Osteoblast (primary cell): ENCODE data around the gene GRP. TPM values are rescaled to one million over a fixed set of nuclear protein-coding genes. Genes with fewer than 3 reads are reported as not detected.

ENCODE experiments used
- DNase-seq: peaks from one replicate; pipeline ENCODE4 v3.0.0; 2011; ENCODE audit warnings: low spot score, mixed read lengths; ENCODE audit not compliant: insufficient read length; ENCODE audit errors: missing footprints
- H2AFZ ChIP-seq: 2 replicates; pipeline ENCODE4 v1.6.0; 2011; ENCODE audit warnings: mild to moderate bottlenecking, low read length
- H3K27ac ChIP-seq: 2 replicates; pipeline ENCODE4 v1.5.1; 2011; ENCODE audit warnings: mild to moderate bottlenecking, low read depth, low read length, moderate library complexity
- H3K27me3 ChIP-seq: 2 replicates; pipeline ENCODE4 v1.6.0; 2012; ENCODE audit warnings: mild to moderate bottlenecking, control low read depth, inconsistent platforms, low read length, moderate library complexity; ENCODE audit not compliant: insufficient read depth
- H3K36me3 ChIP-seq: 2 replicates; pipeline ENCODE4 v1.5.1; 2011; ENCODE audit warnings: mild to moderate bottlenecking, low read length, control low read depth, moderate library complexity; ENCODE audit not compliant: insufficient read depth
- H3K4me1 ChIP-seq: 2 replicates; pipeline ENCODE4 v1.5.1; 2011; ENCODE audit warnings: mild to moderate bottlenecking, low read length, control low read depth, moderate library complexity; ENCODE audit not compliant: insufficient read depth
- H3K4me2 ChIP-seq: 2 replicates; pipeline ENCODE4 v1.6.0; 2011; ENCODE audit warnings: mild to moderate bottlenecking, low read length; ENCODE audit not compliant: insufficient read depth
- H3K4me3 ChIP-seq: fragments of 200-600 bp; sonication (generic); 3 replicates; pipeline ENCODE4 v1.5.1; 2012; ENCODE audit warnings: mild to moderate bottlenecking, low read length, inconsistent platforms; ENCODE audit not compliant: insufficient read depth
- H3K79me2 ChIP-seq: 2 replicates; pipeline ENCODE4 v1.6.0; 2012; ENCODE audit warnings: mild to moderate bottlenecking, low read length, control low read depth, inconsistent platforms; ENCODE audit not compliant: insufficient read depth
- H3K9me3 ChIP-seq: 2 replicates; pipeline ENCODE4 v1.5.1; 2011; ENCODE audit warnings: low read depth, low read length, control low read depth
- H4K20me1 ChIP-seq: 2 replicates; pipeline ENCODE4 v1.6.0; 2012; ENCODE audit warnings: mild to moderate bottlenecking, low read length, control low read depth; ENCODE audit not compliant: insufficient read depth
- CTCF ChIP-seq: IDR thresholded peaks from 2 replicates; pipeline ENCODE4 v1.5.1; 2011; ENCODE audit warnings: mild to moderate bottlenecking, low read depth, low read length, moderate library complexity; ENCODE audit errors: extremely low read depth
- total RNA-seq: library from RNA; depleted of rRNA; stranded (reverse); fragments of >200 nt; gene quantifications from 2 replicates; pipeline ENCODE4 v1.2.3, GENCODE V29; 2012

The GRP gene
- total RNA-seq, 1 donor: not detected

- H3K27ac ChIP-seq: no peak overlapping the region
- H3K9me3 ChIP-seq: peaks cover 4% of the 10 kb centered on the region
- no peaks in the 10 kb centered on the region for H3K36me3 ChIP-seq
- no peak overlapping the region for H2AFZ ChIP-seq
- H3K4me3 ChIP-seq: no peak overlapping the region
- H4K20me1 ChIP-seq: no peaks in the 10 kb centered on the region
- peaks cover 98% of the 10 kb centered on the region for H3K27me3 ChIP-seq
- H3K4me2 ChIP-seq: no peak overlapping the region
- no peak for TF ChIP-seq CTCF
- no peaks in the 10 kb centered on the region for H3K79me2 ChIP-seq
- no peaks in the 10 kb centered on the region for H3K4me1 ChIP-seq
- DNase-seq: peak; percentile 81
These were observed 49.7 kb downstream of the GRP start for GRCh38 chr18:59269563-59270119.

DNA sequence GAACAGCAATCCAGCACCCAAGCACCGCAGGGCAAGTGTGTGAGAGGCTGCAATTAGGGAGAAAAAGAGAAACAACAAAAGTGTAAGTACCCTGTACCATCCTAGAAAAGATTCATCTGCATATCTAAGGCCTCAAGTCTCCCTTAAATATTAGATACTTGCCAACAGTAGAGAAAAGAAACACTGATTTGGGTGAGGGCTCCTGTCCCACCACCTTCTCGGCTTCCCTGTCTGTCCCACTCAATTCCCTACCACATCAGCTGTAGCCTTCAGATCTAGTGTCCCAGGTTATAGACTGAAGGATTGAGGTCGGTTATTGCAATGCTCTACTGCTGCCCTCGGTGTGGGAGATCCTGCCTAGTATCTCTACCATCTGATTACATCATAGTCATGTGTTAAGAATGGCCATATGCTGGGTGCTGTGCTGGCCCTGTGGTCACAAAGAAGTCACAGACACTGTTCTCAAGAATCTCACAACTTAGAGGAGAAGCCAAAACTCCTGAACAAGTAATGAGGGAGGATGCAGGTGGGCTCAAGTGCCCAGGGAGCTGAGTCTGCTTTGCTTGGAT lies 50.8 kb downstream of the GRP start:
- no peaks in the 10 kb centered on the region for H3K36me3 ChIP-seq
- TF ChIP-seq CTCF: no peak

GRCh38 chr18:59271606-59272220 lies 51.8 kb downstream of the GRP start:
- no peak overlapping the region for H2AFZ ChIP-seq
- peaks cover 98% of the 10 kb centered on the region for H3K27me3 ChIP-seq
- no peak overlapping the region for H3K4me3 ChIP-seq
- H3K4me2 ChIP-seq: peak overlapping the region; percentile 28
- DNase-seq: no peak
- no peaks in the 10 kb centered on the region for H4K20me1 ChIP-seq
- H3K4me1 ChIP-seq: no peaks in the 10 kb centered on the region
- no peak overlapping the region for H3K27ac ChIP-seq
- H3K36me3 ChIP-seq: no peaks in the 10 kb centered on the region
- no peak for TF ChIP-seq CTCF
- H3K9me3 ChIP-seq: peaks cover 4% of the 10 kb centered on the region
- no peaks in the 10 kb centered on the region for H3K79me2 ChIP-seq

More for the DNA sequence above, 50.8 kb downstream of the GRP start:
- Histone ChIP-seq H3K4me2 (no peak overlapping the region), H3K4me3 (no peak overlapping the region), H3K27me3 (peaks cover 98% of the 10 kb centered on the region), H3K9me3 (peaks cover 4% of the 10 kb centered on the region), H2AFZ (no peak overlapping the region), H3K79me2 (no peaks in the 10 kb centered on the region), H3K27ac (no peak overlapping the region), H3K4me1 (no peaks in the 10 kb centered on the region), H4K20me1 (no peaks in the 10 kb centered on the region)
- DNase-seq: no peak

DNA sequence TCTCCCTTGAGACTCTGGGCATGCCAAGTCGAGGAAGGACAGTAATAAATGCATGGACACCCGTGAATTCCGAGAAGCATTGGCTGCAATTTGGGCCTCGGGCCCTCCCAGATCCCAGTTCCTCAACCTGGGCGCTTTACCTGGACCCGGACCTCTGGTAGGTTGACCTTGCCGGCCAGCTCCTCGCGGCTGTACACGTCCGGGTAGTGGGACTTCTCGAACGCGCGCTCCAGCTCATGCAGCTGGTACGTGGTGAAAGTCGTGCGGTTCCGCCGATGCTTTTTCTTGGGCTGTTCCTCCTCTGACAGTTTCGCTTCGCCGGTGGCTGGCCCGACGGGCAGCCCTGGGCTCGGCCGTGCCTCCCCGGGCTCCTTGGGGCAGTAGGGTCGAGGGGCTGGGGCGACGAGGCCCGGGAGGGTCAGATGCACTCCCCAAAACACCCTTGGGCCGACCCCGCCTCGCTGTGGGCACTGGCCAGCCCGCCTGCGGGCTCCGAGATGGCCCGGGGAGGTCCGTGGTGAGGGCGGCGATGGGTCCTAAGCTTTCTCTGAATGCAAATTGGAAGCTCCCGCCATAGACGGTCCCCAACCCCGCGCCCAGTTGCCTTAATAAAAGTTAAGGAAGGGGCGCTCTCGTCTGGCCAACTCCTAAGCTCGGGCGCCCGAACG lies 52.4 kb downstream of the GRP start:
- no peak overlapping the region for H2AFZ ChIP-seq
- TF ChIP-seq CTCF: no peak
- H3K9me3 ChIP-seq: peaks cover 4% of the 10 kb centered on the region
- no peaks in the 10 kb centered on the region for H3K79me2 ChIP-seq
- H3K4me3 ChIP-seq: peak overlapping the region; percentile 45
- H3K36me3 ChIP-seq: no peaks in the 10 kb centered on the region
- no peaks in the 10 kb centered on the region for H4K20me1 ChIP-seq
- no peaks in the 10 kb centered on the region for H3K4me1 ChIP-seq
- H3K27ac ChIP-seq: no peak overlapping the region
- no peak for DNase-seq
- H3K27me3 ChIP-seq: peaks cover 98% of the 10 kb centered on the region
- peak overlapping the region; percentile 28 for H3K4me2 ChIP-seq
